Measurements from ENCODE around the gene KCNK18. TPM values are rescaled to one million over a fixed set of nuclear protein-coding genes. Genes with fewer than 3 reads are reported as not detected.

The KCNK18 gene
- total and polyA plus RNA-seq, 2 of the 8 experiments (the other 6 are each of a cell fraction or from before 2014, with no cell fraction given) = not detected

- DNase-seq (ENCODE audit: low read depth in 1 of 2, low spot score in 2 of 2) (peak in 1 of 2 experiments; percentile 76), FAIRE-seq (no peak)
- Histone ChIP-seq H3K27ac (ENCODE audit: low read depth, low read length) (no peak overlapping the region), H3K36me3 (ENCODE audit: control insufficient read depth in 2 of 4, insufficient read depth in 4 of 4, low read length in 3 of 4) (no peaks in the 10 kb centered on the region), H3K4me2 (ENCODE audit: insufficient read depth in 1 of 2, low read depth in 2 of 2, low read length in 2 of 2) (peak overlapping the region; percentile 55 to 95), H3K4me1 (replicated peaks in 1 of 4; ENCODE audit: control insufficient read depth in 3 of 4, insufficient read depth in 4 of 4, low read length in 3 of 4) (peaks cover 0 to 6% (median 3%) of the 10 kb centered on the region in 4 experiments; a peak in 5 of 7 replicates), H4K8ac (ENCODE audit: extremely low read depth, insufficient read depth, low read length) (no peak overlapping the region), H4K5ac (ENCODE audit: insufficient read length, low read depth, low read length) (no peak overlapping the region), H3K27me3 (replicated peaks in 1 of 4; ENCODE audit: control insufficient read depth in 3 of 4, extremely low read depth in 1 of 4, insufficient read depth in 3 of 4, low read length in 3 of 4) (peaks cover 2 to 24% (median 14%) of the 10 kb centered on the region in 4 experiments), H3K18ac (ENCODE audit: extremely low read depth, low read length) (peak overlapping the region; percentile 96; the same call in 1 of the 2 replicates), H4K20me1 (replicated peaks in 1 of 2; ENCODE audit: control insufficient read depth in 1 of 2, insufficient read depth in 2 of 2, low read length in 2 of 2) (no peaks in the 10 kb centered on the region), H2AFZ (ENCODE audit: low read length) (peak overlapping the region; percentile 93; the same call in 1 of the 2 replicates), H3K23me2 (ENCODE audit: low read depth, low read length) (peaks cover 11% of the 10 kb centered on the region; the same call in 1 of the 2 replicates), H3K23ac (ENCODE audit: insufficient read length) (no peak overlapping the region), H3K9ac (replicated peaks in 1 of 4; ENCODE audit: extremely low read depth in 1 of 4, low read depth in 3 of 4, low read length in 3 of 4) (0 out of 7 replicates have a peak overlapping the region, but pooled peaks of 1 of the 4 experiments have one; percentile 34), H2AK5ac (ENCODE audit: low read depth, low read length) (no peak overlapping the region), H2BK12ac (ENCODE audit: low read depth, low read length) (peak overlapping the region; percentile 84; the same call in 1 of the 2 replicates), H2BK20ac (ENCODE audit: low read length) (no peak overlapping the region), H3K79me1 (ENCODE audit: low read depth, low read length) (no peaks in the 10 kb centered on the region), H3K79me2 (ENCODE audit: control insufficient read depth in 1 of 2, insufficient read depth in 2 of 2, low read length in 2 of 2) (no peaks in the 10 kb centered on the region), H2BK120ac (replicated peaks; ENCODE audit: low read depth, low read length) (no peak overlapping the region), H3K4ac (replicated peaks; ENCODE audit: insufficient read length, low read depth, low read length) (no peak overlapping the region), H2BK5ac (ENCODE audit: low read depth, low read length) (no peak overlapping the region; the same call in 1 of the 2 replicates), H3K14ac (ENCODE audit: insufficient read length) (no peak overlapping the region), H2BK15ac (ENCODE audit: low read length) (peak overlapping the region; percentile 98; the same call in 1 of the 2 replicates), H3K9me3 (ENCODE audit: insufficient read depth in 2 of 2, low read depth in 1 of 2, low read length in 1 of 2) (no peaks in the 10 kb centered on the region), H4K91ac (replicated peaks; ENCODE audit: insufficient read length, low read length) (peak overlapping the region; percentile 27), H3K56ac (replicated peaks; ENCODE audit: insufficient read length, low read depth, low read length) (no peak overlapping the region), H3K4me3 (ENCODE audit: extremely low read depth in 1 of 4, insufficient read depth in 2 of 4, low read depth in 3 of 4, low read length in 4 of 4) (peak overlapping the region; percentile 64 to 87 (median 66))
- ChIA-PET CTCF (ENCODE audit: partially characterized antibody) (interaction anchor here (0.7 to 3.0 kb wide), 8 partner anchors 9 to 212 kb away, joined by 3 to 14 read pairs (median 6); no protein-coding TSS in a partner anchor), POLR2A (ENCODE audit: partially characterized antibody) (interaction anchor here (0.6 to 1.5 kb wide), 2 partner anchors 16 to 494 kb away, joined by 3 to 5 read pairs; no protein-coding TSS in a partner anchor)
- WGBS, 2 experiments (ENCODE audit: extremely low coverage in 1 of 2, insufficient coverage in 1 of 2, insufficient read length in 1 of 2, insufficient replicate concordance in 2 of 2, low coverage in 1 of 2, low lambda C conversion rate in 2 of 2, missing lambda C conversion rate in 1 of 2) = 28% methylated on average over 13 of the region's 15 CpGs; no CpG with 5 or more reads in 1 of the 2 experiments
- TF ChIP-seq RXRA (IDR thresholded peaks at IDR 0.05; ENCODE audit: insufficient read depth, low read depth, low read length) (no peak), KDM5A (IDR thresholded peaks at IDR 0.05; ENCODE audit: low read length) (no peak)
Observed at GRCh38 chr10:117239721-117240620, 42.7 kb downstream of the KCNK18 start.

All from H1 (cell line).